ENCODE results near the gene SNX9.

DNA sequence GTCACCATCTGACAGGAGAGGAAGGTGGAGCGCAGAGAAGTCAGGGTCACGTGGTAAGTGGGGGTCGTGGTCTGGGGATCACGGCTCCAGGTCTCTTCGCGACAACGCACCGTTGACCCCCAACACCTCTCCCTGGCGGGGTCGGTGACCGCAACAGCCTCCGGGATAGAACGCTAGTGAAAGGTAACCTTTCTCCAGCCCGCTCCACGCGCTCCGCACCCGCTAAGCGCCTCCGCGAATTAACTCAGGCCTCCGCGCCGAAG lies 158.0 kb downstream of the SNX9 start:
- TF ChIP-seq, protein P1, sequence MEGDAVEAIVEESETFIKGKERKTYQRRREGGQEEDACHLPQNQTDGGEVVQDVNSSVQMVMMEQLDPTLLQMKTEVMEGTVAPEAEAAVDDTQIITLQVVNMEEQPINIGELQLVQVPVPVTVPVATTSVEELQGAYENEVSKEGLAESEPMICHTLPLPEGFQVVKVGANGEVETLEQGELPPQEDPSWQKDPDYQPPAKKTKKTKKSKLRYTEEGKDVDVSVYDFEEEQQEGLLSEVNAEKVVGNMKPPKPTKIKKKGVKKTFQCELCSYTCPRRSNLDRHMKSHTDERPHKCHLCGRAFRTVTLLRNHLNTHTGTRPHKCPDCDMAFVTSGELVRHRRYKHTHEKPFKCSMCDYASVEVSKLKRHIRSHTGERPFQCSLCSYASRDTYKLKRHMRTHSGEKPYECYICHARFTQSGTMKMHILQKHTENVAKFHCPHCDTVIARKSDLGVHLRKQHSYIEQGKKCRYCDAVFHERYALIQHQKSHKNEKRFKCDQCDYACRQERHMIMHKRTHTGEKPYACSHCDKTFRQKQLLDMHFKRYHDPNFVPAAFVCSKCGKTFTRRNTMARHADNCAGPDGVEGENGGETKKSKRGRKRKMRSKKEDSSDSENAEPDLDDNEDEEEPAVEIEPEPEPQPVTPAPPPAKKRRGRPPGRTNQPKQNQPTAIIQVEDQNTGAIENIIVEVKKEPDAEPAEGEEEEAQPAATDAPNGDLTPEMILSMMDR (conservative IDR thresholded peaks at IDR 0.05 in 1 of 2, IDR thresholded peaks at IDR 0.05 in 1 of 2; ENCODE audit: low read depth in 1 of 2, low read length in 2 of 2) = no peak
- no peak for TF ChIP-seq EZH2 (IDR thresholded peaks at IDR 0.05; ENCODE audit: low read length, missing control alignments)

All from fibroblast of lung (primary cell).